Subcutaneous adipose tissue (tissue), 4 donors: Measurements from ENCODE around the gene ZP2. TPM values are rescaled to one million over a fixed set of nuclear protein-coding genes. Genes with fewer than 3 reads are reported as not detected.

Source experiments
- total RNA-seq, 4 donors: library from RNA; depleted of rRNA; stranded (reverse); fragments of >200 nt; gene quantifications; one replicate each; pipeline ENCODE4 v1.1.0, GENCODE V29; 2016
- TF ChIP-seq, protein P1 (sequence below): fragments of 450-650 bp; IDR thresholded peaks from one replicate; pipeline ENCODE4 v1.5.1; 2016; ENCODE audit warnings: low read depth, mild to moderate bottlenecking, control low read depth, antibody characterized with exemption, moderate library complexity

The ZP2 gene
- total RNA-seq, 4 donors from 2014 or later, result not detected

DNA sequence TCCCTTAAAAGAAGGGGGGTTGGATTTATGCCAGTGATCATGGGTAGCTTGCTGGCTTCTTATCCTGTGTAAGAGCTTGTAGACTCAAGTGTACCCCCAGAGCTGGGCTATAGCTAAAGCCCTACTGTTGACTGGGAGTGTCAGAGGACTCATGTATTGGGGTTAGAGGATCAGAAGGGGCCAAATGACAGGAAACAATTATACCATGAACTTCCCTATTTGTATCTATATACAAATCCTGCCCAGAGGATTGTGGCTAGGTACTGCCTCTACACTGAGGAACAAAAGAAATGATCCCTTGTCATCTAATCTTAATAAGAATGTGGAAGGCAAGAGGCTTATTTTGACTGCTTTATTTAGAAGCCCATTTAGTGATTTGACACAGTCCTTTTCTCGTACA, 14.3 kb downstream of the ZP2 start:
- TF ChIP-seq, protein P1, sequence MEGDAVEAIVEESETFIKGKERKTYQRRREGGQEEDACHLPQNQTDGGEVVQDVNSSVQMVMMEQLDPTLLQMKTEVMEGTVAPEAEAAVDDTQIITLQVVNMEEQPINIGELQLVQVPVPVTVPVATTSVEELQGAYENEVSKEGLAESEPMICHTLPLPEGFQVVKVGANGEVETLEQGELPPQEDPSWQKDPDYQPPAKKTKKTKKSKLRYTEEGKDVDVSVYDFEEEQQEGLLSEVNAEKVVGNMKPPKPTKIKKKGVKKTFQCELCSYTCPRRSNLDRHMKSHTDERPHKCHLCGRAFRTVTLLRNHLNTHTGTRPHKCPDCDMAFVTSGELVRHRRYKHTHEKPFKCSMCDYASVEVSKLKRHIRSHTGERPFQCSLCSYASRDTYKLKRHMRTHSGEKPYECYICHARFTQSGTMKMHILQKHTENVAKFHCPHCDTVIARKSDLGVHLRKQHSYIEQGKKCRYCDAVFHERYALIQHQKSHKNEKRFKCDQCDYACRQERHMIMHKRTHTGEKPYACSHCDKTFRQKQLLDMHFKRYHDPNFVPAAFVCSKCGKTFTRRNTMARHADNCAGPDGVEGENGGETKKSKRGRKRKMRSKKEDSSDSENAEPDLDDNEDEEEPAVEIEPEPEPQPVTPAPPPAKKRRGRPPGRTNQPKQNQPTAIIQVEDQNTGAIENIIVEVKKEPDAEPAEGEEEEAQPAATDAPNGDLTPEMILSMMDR, result no peak

DNA sequence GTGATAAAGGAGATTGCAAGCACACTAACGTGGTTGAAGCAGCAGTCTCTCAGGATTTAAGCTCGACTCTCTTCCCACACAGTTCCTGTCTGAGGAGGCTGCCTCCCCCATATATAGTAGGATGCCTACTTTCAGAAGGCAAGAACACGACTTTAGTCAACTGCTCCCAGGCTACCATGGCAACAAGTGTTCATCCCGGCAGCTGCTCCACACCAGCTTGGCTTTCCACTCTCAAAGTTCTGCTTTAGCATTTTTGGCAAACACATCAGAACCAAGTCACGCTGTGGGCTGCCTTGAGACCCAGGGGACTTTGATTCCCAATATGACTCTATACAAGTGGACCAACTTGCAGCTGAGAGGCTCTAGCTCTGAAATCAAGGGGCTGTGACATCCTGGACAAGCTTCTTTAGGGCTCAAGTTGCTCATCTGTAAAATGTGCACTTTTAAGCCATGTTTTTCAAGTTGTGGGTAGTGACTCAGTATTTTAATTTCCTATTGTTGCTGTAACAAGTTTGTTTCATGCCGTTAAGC, 16.5 kb downstream of the ZP2 start:
- TF ChIP-seq, protein P1, result no peak

DNA sequence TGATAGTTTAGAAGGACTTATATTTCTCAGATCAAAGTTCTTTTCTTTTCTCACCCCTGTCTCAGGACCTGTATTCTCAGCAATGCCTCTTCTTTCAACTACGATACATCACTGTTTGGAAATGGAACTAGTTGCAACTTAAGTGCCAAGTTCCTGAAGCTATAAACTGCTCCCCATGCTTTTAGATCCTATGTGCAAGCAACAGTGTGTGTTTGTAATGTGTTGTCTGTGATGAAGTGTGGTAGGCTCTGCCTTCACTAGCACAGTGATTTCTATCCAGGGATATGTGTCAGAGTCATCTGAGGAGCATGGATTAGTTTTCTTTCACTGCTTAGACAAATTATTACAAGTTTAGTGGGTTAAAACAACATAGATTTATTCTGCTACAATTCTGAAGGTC, 18.4 kb downstream of the ZP2 start:
- TF ChIP-seq, protein P1, result no peak

- TF ChIP-seq, protein P1, result no peak
Measured at GRCh38 chr16:21190599-21190998, 20.8 kb downstream of the ZP2 start.

- TF ChIP-seq, protein P1, result no peak
Measured at GRCh38 chr16:21190013-21190412, 21.4 kb downstream of the ZP2 start.

DNA sequence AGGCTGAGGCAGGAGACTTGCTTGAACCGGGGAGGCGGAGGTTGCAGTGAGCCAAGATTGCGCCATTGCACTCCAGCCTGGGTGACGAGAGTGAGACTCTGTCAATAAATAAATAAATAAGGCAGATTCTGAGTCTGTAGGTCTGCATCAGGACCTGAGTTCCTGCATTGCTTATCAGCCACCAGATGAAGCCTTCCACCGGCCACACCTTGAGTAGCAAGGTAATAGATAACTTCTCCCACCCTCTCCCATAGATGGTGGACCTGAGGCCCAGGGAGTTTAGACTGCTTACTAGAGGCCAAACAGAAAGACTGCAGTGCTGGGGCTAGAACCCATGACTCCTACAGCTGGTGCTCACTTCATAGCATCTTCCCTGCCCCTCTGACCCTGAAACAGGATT, 22.1 kb downstream of the ZP2 start:
- TF ChIP-seq, protein P1, result no peak

- TF ChIP-seq, protein P1, result no peak
Measured at GRCh38 chr16:21186326-21186691, 25.1 kb downstream of the ZP2 start.
